Measurements from ENCODE around the gene MAMLD1.

Gene MAMLD1

DNA sequence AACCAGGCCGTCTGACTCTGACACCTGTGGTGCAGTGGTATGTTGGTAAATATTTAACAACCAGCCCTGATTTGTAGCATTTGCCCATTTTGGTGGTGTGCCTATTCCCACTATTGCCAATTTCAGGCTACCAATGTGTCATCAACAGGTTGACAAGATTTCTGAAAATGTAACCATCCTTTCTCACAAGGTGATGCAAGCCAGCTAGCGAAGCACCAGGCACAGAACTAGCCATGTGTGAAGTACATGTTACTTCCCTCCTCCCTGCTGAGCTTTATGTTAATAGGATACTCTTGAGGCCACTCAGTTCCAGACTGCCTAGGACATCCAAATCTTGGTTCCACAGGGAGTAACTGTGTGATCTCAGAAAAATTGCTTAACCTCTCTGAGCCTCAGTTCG lies 7.2 kb upstream of the MAMLD1 start:
- DNase-seq (ENCODE audit: low read depth in 2 of 2) = no peak

DNA sequence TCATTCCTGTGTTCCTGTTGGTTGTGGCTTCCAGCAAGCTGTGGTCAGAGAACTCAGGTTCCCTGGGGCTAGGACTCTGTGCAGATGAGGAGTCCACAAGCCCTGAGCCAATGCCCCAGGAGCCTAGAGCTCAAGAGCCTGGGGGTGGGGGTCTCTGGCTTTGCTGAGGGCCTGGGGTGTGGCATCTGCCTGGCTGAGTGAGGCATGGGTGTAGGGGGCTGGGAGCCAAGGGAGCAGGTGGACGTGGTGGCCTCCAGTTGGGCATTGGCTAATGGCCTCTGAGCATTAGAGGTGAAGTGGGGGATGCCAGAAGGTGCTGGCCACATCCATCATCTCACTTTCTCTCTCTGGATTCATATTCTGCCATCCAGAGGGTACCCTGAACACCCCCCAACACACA lies 5.3 kb upstream of the MAMLD1 start:
- no peak for DNase-seq (ENCODE audit: low read depth in 2 of 2)

DNA sequence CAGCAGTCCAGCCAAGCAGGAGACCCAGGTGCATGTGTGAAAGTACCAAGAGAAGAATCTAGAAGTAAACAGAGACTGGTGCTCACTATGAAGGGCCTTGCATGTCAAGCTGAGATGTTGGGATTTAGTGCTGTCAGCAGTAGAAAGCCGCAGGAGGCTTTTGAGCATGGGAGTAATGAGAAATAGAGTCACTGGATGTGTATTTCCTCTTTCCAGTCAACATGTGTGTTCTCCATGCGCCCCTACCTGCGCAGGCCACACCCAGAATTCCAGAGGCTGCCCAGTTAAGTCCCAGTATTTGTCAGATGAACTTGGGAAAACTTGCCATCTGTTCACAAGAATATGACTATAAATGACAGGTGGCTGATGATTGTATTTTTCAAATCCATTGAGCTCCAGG lies 4.5 kb upstream of the MAMLD1 start:
- DNase-seq (ENCODE audit: low read depth in 2 of 2) = no peak

DNA sequence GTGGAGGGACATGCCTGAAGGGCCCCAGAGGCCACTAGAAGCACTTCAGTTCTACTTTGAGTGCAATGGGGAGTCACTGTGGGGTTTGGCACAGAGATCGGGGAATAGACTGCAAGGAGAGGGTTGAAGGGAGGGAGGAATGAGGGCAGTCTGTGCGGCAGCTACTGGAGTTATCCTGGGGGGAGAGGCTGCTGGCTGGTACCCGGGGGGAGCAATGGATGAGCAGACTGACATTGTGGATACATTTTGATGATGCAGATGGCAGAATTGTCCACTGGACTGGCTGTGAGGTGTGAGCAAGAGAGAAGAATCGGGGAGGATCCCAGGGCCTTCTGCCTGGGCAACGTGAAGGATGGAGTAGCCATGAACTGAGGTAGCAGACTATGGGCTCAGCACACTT lies 2.8 kb upstream of the MAMLD1 start:
- no peak for DNase-seq (ENCODE audit: low read depth in 2 of 2)

DNA sequence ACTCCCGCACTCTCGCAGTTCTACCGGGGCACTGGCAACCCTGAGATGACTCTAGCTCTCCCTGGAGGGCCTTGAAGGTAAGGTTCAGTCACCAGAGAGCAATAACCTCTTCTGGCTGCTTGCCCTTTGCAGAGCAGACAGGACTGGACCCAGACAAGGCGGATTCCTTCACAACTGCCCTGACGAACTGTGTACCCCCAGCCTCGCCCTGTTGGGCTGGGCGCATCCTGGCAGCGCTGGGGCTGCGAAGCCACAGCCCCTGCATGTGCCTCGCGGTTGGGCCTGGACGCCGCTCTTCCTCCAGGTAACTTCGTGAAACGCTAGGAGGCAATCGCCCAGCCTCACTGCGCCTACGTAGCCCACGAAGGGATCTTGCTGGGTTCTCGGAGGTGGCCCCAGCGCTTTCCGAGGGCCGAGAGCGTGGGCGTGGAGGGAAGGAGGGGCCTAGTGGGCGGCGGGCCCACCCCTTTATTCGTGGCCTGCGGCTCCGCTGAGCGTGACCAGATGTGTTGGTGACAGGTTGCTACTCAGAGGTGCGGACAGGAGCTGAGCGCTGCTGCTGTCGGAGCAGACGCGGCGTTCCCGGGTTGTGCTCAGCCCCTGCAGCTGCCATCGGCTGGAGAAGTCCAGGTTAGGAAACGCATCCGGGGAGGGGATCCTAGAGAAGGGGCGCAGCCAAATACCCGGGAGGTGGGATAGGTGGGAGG lies 1.9 kb upstream of the MAMLD1 start:
- no peak for DNase-seq (ENCODE audit: low read depth in 2 of 2)

DNA sequence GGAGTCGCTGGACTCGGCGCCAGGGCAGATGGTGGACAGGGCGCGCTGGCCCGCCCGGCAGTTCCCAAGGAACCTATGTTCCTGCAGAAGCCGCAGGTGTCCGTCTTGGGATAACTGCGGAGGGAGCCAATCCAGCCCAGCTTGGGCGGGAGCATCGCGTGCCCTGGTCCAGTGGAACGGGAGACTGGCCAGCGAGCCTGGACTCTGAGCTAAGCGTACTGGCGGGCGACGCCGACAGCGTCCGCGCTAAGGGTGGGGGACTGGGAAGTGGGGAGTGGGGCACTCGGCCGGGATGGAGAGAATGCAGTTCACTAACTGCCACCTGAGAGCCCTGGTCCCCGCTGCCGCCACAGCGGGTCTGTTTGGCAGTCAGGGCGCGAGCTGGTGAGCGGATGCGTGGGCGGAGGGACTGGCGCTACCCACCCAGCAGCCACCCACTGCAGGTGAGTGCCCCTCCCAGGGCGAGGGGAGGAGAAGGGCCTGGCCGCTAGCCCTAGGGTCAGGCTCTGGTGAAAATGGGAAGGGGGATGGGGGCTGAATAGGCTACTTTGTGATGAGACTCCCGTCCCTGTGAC lies 1.3 kb upstream of the MAMLD1 start:
- DNase-seq (ENCODE audit: low read depth in 2 of 2) = no peak

DNA sequence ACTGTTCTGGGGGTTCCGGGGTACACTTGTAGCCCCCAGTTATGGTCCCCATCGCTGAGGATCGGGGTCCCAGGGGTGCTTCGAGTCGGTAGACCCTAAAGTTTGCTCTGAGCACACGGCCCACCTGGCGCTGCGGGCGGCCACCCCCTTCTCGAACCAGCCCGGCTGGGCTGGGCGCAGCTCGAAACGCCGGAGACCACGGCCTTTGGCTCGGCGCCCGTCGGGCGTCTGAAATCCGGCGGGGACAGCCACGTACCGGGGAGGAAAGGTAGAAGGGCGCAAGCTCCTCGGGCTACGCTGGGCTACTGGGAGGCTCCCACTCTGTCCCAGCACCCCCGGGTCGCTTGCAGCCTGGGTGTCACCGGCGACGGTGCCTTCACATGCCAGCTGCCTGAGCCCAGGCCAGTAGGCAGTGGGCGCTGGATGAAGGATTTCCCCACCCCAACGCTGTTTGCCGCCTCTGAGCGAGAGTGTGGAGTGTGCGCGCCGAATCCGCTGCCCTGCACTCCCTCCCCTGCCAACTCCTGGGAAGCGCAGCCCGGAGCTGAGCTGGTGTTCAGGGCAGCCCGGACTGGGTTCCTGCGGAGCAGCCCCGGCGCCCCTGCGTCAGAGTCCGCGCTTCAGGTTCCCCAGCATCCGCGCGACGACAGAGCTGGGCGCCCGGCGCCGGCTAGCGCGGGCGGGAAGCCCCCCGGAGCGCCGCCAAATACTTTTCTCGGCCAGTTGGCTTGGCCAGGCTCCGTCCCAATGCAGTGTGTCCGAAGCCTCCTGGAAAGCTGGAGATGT lies 637 bp downstream of the MAMLD1 start:
- peak in 1 of 2 donors; percentile 5 for DNase-seq (ENCODE audit: low read depth in 2 of 2)

DNA sequence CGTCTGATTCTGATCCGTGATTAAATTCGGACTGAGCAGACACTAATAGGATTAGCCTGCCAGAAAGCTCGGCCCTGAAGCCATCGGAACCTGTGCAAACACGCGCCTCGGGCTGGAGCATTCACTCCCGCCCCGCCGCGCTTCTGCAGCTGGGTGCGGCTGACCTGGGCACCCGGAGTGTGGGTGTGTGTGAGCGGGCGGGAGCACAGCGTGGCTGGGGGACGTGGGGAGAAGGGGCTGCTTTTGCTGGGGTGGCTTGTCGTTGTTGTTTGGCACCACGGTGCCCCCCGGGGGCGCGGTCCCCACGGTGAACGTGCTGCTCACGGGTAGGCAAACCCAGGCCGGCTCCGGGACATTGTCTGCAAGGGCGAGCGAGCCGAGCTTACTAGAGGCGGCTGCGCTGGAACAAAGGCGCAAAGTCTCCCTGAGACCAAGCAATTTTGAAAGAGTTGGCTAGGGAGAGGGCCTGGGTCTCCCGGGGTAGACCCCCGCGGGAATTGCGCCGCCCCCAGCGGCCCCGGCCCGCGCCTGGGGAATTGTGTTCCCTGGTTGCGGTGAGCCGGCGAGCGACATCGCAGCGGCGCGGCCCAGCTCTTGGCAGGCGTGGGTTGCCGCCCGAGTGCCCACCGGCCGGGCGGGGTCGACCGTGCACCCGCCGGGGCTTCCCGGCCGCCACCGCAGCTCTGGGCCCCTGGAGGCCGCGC lies 1.4 kb downstream of the MAMLD1 start:
- DNase-seq (ENCODE audit: low read depth in 2 of 2) = peak in 1 of 2 donors; percentile 15

DNA sequence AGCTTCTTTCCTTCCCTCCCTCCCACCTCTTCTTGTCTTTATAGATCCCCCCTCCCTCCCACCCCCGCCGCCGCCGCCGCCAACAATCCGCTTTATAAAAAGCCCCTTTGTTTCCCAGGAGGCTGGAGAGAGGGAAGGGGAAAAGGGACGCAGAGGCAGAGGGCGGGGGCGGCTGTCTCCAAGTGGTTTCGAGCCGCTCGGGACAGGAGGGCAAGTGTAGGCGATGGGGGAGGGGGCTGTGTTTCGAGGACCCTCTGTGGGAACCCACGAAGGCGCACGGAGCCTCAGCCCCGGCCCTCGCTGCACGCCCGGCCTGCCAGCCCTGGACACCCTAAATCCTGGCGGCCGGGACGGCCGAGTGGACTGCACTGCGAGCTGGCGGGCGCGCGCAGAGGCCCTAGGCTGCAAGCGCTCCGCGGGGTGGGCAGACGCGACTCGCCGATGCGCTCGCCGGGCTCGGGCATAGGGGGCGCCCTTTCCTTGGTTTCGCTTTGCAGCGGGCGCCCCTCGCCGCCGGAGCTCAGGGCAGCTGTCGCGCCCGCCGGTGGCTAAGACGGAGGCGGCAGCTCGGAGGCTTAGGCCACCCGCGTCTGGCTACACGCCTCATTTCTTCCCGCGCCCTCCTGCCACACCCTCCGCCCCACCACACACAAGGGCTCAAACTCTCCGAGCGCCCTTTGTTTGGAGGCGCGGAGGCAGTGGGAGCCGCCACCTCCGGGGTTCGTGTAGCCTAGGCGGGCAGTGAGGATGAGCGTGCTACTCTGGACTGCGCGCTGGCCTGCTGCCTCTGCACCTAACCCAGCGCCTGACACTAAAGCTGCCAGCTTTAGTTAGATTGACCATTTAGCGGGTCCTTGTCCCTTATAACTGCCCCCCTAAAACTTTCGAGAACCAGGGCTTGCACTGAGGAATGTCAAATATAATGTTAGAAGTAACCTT lies 2.2 kb downstream of the MAMLD1 start:
- peak; percentile 50 to 53 for DNase-seq (ENCODE audit: low read depth in 2 of 2)

DNA sequence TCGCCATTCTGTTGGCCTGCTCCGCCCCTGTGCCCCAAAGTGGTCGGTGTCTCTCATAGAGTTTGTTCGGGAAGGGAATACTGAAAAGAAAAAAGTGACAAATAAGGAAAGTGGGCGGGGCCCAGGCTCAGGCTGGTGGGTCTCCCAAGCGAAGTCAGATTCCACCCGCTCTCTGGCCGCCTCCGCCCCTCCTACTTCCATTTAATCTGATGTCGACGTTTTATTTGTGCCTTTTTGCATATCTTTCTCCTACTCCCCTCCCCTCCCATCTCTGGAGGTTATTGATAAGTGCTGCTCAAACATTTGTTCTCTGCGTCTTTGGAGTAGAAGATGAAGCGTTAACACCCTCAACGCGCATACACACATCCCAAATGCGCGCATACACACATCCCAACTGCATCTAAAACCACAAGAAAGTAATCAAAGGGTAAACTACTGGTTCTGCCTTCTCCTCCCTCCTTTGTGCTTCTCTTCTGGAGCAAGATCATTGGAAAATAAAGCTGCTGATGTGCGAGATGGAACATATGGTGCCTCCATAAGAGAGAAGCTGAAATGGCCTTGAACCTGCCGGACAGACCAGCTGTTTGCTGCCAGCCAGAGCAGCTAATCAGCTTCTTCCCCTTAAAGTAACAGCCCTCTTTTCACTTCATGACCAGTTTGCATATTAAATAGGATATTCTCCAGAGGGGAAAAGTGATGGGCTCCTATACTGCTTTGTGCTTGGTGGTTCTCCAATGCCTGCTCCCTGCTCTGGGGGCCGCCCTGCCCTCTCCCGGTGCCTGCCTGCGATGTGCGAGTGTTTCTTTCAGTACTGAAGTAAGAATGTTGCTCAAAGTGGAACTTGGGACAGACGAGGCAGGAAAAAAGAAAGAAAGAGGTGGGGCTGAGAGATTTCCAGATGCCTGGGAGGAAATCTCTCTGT lies 3.1 kb downstream of the MAMLD1 start:
- DNase-seq (ENCODE audit: low read depth in 2 of 2) = peak in 1 of 2 donors; percentile 1

DNA sequence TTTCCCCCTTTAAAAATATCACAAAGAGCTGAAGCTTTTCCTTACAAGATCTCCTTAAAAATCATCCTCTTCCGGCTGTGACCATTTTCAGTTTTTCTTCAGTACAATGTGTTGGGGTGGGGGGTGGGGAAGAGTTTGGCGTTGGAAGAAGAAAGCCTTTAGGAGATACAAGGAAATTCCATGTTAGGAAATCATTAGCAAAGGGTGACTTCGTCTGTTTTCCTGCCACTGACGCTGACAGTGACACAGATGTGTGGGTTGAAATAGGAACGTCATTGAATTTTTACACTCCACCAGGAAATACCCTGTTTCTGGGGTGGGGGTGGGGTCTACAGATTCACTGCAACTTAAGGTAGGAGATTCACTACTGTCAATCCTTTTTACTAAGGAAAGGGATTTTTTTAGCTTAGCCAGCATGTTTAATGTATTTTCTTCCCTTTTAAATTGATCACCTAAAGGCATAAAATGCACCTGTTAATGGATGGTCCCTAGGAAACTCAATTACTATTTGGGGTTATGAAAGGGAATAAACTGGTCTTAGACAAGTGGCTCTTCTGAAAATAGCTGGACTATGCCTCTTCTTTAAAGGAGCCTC lies 3.9 kb downstream of the MAMLD1 start:
- DNase-seq (ENCODE audit: low read depth in 2 of 2) = no peak

DNA sequence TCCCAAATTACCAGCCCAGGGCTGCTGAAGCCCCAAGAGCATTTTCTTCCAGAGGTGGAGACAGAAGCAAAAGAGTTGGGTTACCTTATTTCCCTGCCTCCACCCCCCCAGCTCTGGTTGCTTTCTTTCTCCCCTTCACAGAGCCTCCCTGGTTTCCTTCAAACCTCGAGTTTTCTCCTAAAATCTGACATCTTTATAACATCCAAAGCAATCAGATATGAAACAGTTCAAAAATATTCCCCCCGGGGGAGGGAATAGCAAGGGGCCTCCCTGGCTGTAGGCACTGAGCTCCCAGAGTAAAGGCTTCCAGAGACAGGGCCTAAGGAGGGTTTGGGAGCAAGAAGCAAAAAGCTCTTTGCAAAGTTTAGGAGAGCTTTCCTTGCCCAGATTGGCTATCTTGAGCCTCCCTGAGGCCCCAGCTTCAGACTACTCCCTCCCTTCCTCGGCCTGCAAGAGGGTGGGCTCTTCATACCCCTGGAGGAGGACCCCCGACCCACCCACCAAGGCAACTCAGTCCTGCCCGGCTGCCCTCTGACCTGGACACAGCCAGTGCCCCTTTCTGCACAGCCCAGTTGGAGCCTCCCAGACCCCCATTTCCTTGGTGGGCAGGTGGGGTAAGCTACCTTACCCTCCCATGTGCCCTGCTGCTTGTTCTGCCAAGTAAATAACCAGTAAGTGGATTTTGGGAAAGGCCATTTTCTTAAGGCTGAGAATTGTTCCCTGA lies 7.6 kb downstream of the MAMLD1 start:
- DNase-seq (ENCODE audit: low read depth in 2 of 2) = no peak

DNA sequence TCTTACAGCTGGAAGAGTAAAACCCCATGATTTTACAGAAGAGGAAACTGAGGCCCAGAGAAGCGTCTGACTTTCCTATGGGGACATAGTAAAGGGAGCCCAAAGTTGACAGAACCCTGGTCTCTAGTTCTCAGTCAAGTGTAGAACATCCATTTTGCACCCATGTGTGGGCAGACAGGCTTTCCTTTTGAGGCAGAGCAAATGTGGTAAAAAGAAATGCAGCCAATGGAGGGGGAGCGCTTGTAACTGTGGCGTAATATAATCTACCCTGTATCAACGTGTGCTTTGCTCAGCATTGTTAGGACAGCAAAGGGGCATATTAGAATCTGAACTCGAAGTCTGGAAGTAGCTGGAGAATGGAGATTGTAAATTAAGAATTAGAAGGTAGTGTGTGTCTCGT lies 8.8 kb downstream of the MAMLD1 start:
- DNase-seq (ENCODE audit: low read depth in 2 of 2) = no peak

DNA sequence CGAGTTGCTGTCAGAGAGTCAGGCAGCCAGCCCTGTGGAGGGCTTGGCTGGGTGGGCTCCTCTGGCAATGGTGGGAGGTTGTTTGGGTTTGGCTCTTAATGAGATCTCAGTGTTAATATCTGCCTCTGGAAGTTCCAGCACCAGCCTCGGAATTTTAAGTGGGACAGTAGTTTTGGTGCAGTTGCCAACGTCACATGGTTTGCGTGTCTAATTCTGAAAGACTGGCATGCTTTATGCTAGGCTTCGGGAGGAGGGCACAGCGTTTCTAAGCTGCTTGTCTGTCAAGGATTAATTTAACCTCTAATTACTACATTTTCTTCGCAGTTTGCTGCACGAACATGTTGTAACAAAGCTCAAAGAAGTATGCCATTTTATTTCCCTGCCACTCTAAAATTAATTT lies 9.2 kb downstream of the MAMLD1 start:
- no peak for DNase-seq (ENCODE audit: low read depth in 2 of 2)

DNA sequence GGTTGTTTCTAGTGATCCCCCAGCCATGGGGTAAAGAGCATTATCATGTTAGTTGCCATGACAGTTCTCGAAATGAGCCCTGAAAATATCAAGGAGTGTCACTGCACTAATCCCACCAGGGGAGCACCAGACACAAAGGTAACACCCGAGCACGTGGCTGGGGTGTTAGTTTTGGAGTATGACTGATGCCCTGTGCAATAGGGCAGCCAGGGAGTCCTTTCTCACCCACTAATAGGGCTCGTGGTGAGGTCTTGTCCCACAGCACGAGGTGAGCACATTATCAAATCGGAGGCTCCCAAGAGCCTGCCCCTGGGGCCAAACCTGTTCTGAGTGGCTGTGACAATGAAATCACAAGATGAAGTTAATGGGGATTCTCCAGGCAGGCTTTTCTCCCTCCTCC lies 9.6 kb downstream of the MAMLD1 start:
- no peak for DNase-seq (ENCODE audit: low read depth in 2 of 2)

DNA sequence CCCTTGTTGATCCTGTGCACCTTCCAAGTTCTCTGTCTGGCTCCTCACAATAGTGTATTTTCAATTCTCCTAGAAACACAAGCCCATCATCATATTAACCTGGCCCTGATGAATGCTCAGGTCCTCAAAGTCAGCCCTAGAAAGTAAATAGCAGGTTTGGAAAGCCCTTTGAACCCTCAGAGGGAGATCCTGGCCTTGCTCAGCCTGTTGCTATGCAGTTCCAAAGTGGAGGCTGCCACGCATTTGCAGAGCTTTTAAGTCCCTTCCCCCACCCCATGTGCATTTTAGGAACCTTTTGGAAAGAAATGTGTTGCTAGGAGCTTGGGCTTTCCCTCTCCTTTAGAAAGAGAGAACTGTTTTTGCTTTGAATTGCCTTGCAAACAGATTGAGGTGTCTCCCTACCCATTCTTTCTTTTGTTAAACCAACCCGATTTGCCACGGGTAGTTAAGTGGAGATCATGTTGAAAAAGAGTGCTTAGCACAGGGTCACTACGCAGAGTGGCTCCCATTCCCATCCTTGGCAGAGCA lies 12.2 kb downstream of the MAMLD1 start:
- no peak for DNase-seq (ENCODE audit: low read depth in 2 of 2)

DNA sequence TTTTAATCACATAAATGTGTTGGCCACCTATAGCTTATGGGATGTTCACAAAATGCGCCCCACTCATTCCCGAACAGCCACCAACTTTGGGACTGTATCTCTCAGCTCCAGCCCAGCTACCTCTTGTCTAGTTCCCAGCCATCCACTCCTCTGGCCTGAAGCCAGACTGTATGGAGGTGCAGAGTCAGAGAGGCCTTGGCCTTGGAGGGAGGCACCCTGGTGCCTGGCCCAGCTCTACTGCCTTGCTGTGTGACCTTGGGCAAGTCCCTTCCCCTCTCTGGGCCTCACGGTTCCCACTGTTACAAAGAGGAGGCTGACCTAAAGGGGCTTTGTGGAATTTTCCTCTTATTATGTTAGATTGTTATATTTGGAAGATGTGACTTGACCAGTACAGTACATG lies 13.9 kb downstream of the MAMLD1 start:
- no peak for DNase-seq (ENCODE audit: low read depth in 2 of 2)

DNA sequence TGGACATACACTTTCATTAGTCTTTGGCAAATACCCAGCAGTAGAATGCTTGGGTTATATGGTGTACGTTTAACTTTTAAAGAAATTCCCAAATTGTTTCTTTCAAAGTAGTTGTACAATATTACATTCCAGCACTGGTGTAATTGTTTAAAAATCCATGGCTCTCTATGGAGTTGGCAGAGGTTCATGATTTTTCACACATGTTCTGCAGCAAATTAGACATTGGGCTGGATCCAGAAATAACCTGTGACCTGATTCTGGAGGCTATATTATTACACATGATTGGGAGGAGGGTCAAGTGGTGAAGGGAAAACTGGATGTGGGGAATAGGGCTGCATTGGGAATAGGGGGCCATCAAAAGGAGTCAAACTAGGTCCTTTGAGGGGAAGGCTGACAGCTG lies 41.9 kb downstream of the MAMLD1 start:
- no peak for DNase-seq (ENCODE audit: low read depth in 2 of 2)

DNA sequence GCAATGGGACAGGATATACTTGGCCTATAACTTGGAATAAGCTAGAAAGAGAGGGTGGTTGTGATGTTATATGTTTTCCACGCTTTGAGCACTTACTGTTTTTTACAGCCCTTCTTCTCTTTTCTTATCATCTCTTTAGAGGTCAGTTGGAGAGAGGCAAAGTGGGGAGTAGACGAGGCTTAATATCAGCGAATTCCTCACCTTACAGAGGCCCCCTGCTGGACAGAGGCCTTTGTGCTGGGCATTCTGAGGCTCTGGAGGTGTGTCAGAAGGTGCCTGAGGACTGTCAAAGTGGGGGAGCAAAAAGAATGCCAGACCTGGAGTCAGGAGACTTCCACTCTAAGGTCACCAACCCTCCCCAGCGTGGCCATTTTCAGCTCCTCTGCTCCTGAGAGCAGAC lies 42.5 kb downstream of the MAMLD1 start:
- DNase-seq (ENCODE audit: low read depth in 2 of 2) = no peak
